HCT116 (cell line): ENCODE results near the gene CA7.

Experiments used
- CEBPB ChIP-seq: IDR thresholded peaks from 2 replicates; pipeline ENCODE4 v1.6.1; 2012; ENCODE audit warnings: low read depth
- POLR2A ChIP-seq: IDR thresholded peaks from 2 replicates; pipeline ENCODE4 v1.7.0; 2011; ENCODE audit warnings: borderline replicate concordance; ENCODE audit not compliant: insufficient read depth, insufficient read length; ENCODE audit errors: extremely low read depth

GRCh38 chr16:66894948-66895688, 50.9 kb downstream of the CA7 start:
- no peak for TF ChIP-seq CEBPB
- no peak for TF ChIP-seq POLR2A
